HL-60 (cell line): ENCODE results near the gene UFSP1.
A peak's percentile ranks its signal among the peaks of the same experiment; 100 is the strongest.

Experiments
- DNase-seq, 2 experiments: peaks; one replicate each; pipeline ENCODE4 v3.0.0-alpha.2; 2010 to 2020; ENCODE audit warnings: low read depth in 1 of 2, low spot score in 1 of 2
- H3K27ac ChIP-seq: fragments of 250-450 bp; sonication (Bioruptor Pico); replicated peaks from 2 replicates; pipeline ENCODE4 v1.5.1; 2020; ENCODE audit warnings: mild to moderate bottlenecking, moderate library complexity
- H3K27me3 ChIP-seq: fragments of 250-450 bp; sonication (Bioruptor Pico); 2 replicates; pipeline ENCODE4 v1.5.1; 2021; ENCODE audit warnings: mild to moderate bottlenecking, moderate library complexity; ENCODE audit not compliant: insufficient read depth, poor library complexity, severe bottlenecking
- H3K4me3 ChIP-seq: replicated peaks from 2 replicates; pipeline ENCODE4 v1.5.1; 2011; ENCODE audit warnings: mild to moderate bottlenecking, control low read depth, low read length; ENCODE audit not compliant: insufficient read depth
- GABPA ChIP-seq: IDR thresholded peaks from 2 replicates; pipeline ENCODE4 v1.6.1; 2012; ENCODE audit warnings: low read depth
- POLR2AphosphoS5 ChIP-seq: IDR thresholded peaks from 2 replicates; pipeline ENCODE4 v1.6.1; 2012; ENCODE audit warnings: low read depth
- SPI1 ChIP-seq: IDR thresholded peaks from 2 replicates; pipeline ENCODE4 v1.6.1; 2012; ENCODE audit warnings: low read depth, mild to moderate bottlenecking, borderline replicate concordance
- TF ChIP-seq, protein P1 (sequence below): IDR thresholded peaks from 2 replicates; pipeline ENCODE4 v1.6.1; 2012; ENCODE audit warnings: low read depth; ENCODE audit not compliant: insufficient replicate concordance
- TF ChIP-seq, protein P2 (sequence below): IDR thresholded peaks from one replicate; pipeline ENCODE4 v1.5.1; 2011; ENCODE audit warnings: low read length, control low read depth, inconsistent platforms; ENCODE audit not compliant: insufficient read depth

The UFSP1 gene

DNA sequence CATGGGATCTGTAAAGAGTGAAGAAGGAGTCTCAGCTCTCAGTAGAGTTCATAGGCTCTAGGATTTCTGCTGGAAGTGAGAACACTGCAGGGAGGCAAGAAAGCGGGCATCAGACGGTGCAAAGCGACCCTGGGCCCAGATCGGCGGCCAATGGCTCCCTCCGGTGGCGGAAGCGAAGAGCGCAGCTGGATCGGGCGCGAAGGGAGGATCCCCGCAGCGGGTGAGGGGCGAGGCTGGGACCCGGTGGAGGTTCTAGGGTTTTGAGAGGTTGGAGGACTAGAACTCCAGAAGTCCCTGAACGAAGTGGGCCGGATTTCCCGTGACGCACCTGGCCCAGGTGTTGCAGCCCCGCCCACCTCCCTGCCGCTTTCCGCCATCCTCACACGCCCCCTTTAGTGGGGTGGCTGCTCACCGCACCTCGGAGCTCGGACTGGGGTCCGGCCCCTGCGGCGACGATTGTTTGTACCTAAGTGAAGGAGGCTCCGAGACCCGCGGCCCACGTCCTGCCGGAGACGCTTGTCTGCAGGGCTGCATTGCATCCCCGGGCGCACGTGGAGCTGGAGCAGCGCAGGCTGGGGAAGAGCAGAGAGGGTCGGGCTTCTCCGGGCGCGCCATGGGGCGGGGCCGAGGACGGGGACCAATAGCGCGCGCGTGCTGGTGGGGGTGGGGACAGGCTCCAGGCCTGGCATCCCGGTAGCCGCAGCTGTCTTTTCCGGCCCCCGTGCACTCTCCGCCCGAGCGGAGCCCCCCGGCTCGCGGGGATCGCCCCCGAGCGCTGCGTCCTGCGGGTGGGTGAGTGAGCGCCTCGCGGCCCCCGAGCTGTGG, 37.3 kb downstream of the UFSP1 start, which contains the start of gene SLC12A9:
TSS of gene SLC12A9 (plus strand) at position 666 of the 825 bp plus-strand sequence. CDS start 1,485 bp downstream, outside the sequence.
- DNase-seq: peak; percentile 78 to 88
- H3K4me3 ChIP-seq: peak within 1 kb of the TSS; percentile 87
- H3K27ac ChIP-seq: peak within 1 kb of the TSS; percentile 61
- TF ChIP-seq POLR2AphosphoS5 (0 out of 2 replicates have a peak, but pooled peaks have one; percentile 18), GABPA (no peak)
- TF ChIP-seq, protein P1, sequence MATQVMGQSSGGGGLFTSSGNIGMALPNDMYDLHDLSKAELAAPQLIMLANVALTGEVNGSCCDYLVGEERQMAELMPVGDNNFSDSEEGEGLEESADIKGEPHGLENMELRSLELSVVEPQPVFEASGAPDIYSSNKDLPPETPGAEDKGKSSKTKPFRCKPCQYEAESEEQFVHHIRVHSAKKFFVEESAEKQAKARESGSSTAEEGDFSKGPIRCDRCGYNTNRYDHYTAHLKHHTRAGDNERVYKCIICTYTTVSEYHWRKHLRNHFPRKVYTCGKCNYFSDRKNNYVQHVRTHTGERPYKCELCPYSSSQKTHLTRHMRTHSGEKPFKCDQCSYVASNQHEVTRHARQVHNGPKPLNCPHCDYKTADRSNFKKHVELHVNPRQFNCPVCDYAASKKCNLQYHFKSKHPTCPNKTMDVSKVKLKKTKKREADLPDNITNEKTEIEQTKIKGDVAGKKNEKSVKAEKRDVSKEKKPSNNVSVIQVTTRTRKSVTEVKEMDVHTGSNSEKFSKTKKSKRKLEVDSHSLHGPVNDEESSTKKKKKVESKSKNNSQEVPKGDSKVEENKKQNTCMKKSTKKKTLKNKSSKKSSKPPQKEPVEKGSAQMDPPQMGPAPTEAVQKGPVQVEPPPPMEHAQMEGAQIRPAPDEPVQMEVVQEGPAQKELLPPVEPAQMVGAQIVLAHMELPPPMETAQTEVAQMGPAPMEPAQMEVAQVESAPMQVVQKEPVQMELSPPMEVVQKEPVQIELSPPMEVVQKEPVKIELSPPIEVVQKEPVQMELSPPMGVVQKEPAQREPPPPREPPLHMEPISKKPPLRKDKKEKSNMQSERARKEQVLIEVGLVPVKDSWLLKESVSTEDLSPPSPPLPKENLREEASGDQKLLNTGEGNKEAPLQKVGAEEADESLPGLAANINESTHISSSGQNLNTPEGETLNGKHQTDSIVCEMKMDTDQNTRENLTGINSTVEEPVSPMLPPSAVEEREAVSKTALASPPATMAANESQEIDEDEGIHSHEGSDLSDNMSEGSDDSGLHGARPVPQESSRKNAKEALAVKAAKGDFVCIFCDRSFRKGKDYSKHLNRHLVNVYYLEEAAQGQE: no peak
- TF ChIP-seq, protein P2, sequence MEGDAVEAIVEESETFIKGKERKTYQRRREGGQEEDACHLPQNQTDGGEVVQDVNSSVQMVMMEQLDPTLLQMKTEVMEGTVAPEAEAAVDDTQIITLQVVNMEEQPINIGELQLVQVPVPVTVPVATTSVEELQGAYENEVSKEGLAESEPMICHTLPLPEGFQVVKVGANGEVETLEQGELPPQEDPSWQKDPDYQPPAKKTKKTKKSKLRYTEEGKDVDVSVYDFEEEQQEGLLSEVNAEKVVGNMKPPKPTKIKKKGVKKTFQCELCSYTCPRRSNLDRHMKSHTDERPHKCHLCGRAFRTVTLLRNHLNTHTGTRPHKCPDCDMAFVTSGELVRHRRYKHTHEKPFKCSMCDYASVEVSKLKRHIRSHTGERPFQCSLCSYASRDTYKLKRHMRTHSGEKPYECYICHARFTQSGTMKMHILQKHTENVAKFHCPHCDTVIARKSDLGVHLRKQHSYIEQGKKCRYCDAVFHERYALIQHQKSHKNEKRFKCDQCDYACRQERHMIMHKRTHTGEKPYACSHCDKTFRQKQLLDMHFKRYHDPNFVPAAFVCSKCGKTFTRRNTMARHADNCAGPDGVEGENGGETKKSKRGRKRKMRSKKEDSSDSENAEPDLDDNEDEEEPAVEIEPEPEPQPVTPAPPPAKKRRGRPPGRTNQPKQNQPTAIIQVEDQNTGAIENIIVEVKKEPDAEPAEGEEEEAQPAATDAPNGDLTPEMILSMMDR: peak; percentile 78
- no peaks in the 10 kb centered on the region for H3K27me3 ChIP-seq

DNA sequence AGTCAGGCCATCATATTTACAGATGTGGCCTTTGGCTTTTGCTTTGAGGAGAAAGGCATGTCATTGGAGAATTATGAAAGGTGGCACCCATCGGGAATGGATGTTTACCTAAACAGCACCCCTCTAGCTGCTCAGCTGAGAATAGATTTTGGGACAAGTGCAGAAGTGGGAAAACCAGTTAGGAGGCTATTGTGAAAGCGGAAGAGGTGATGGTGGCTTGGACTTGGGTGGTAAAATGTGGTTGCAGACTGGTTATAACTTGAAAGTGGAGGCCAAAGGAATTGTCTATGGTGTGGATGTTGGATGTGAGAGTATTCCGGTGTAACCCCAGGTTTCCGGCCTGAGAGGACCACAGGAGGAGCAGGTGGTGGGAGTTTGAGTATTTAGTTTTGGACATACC, 42.2 kb downstream of the UFSP1 start:
- DNase-seq: no peak
- H3K27ac ChIP-seq: no peak overlapping the region
- TF ChIP-seq, protein P1: no peak
- no peak for TF ChIP-seq POLR2AphosphoS5
- TF ChIP-seq, protein P2: no peak
- no peak for TF ChIP-seq GABPA
- TF ChIP-seq SPI1: no peak
- no peaks in the 10 kb centered on the region for H3K27me3 ChIP-seq
- H3K4me3 ChIP-seq: no peak overlapping the region

GRCh38 chr7:100840470-100841100, 48.9 kb downstream of the UFSP1 start:
- DNase-seq: no peak
- Histone ChIP-seq H3K27me3 (no peaks in the 10 kb centered on the region), H3K27ac (no peak overlapping the region), H3K4me3 (no peak overlapping the region)
- TF ChIP-seq GABPA: no peak
- no peak for TF ChIP-seq POLR2AphosphoS5
- TF ChIP-seq, protein P1: no peak
- no peak for TF ChIP-seq SPI1
